GM18517 (cell line): Measurements from ENCODE around the gene WDR93.

ENCODE experiments used
- ATAC-seq: cut with Tn5 transposase; IDR thresholded peaks from one replicate; pipeline ENCODE4 v1.9.1; 2021; ENCODE audit warnings: mild to moderate bottlenecking, moderate library complexity; ENCODE audit not compliant: unreplicated experiment

WDR93 gene

GRCh38 chr15:89662893-89663626 is 27.6 kb upstream of the WDR93 start:
- no peak for ATAC-seq

DNA sequence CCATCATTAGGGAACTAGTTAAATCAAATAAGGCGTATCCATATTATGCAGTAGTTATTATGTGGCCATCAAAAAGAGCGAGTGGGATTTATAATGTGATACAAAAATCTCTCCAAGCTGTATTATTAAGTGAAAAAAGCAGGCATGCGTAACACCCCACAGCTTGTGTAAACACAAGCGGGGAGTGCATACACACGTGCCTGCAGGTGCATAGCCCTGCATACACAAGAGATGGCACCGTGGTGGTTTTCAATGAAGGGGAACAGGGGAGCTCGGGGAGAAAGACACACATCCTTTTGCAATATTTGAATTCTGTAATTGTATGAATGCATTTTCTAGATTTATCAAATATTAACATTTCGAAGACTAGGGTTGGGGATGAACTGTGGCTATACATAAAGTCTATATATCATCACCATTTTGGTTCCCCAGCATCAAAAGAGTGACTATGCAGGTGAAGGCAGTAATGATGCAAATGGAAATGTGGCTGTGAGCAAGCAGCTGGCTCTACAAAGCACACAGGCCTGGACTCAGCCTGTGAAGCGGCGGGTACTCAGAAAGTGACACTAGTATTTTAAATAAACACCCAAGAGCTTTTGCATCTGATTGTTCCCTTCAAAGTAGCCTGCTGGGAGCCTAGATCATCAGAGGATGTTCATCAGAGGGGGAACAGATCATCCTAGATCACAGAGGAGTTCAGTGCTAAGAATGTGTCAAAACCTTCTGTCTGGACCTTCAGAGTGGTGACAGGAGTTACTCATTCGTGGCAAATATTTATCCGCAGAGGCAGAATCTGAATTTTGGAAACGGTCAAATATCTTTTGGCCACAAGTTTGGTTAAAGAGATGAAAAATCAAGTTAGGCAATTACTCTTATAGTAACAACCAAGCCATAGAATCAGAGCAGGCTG is 25.9 kb upstream of the WDR93 start:
- no peak for ATAC-seq

GRCh38 chr15:89665449-89666181 is 25.0 kb upstream of the WDR93 start:
- ATAC-seq: no peak

DNA sequence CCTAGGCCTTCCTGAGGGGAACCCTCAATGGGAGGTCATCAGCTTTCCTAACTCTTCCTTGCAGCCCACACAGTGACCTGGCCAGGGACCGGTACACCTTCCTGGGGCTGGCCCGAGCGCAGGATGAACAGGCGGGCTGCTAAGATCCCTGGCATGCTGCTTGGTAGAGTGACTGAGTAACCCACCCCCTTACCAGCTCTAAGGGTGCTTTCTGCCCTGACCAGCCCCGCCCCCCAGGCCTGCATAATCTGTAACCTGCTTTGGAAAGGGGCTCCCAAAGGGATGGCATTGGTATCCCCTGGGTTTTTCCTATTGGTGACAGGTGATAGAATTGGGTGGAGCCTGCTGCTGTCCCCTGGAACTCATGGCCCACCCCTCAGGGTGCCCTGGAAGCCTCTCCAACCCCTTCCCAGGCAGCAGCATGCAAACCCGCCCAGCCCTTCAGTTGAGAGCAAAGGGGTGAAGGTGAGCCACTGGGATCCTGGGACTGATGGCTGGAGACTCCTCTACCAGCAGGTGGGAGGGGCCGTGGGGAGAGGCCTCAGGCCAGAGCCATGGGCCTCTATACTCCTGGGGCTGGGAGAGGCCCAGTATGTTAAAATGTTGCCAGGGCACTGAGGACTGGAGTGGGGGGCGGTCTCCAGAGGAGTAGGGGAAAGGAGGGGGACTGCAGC is 24.3 kb upstream of the WDR93 start:
- ATAC-seq: no peak

DNA sequence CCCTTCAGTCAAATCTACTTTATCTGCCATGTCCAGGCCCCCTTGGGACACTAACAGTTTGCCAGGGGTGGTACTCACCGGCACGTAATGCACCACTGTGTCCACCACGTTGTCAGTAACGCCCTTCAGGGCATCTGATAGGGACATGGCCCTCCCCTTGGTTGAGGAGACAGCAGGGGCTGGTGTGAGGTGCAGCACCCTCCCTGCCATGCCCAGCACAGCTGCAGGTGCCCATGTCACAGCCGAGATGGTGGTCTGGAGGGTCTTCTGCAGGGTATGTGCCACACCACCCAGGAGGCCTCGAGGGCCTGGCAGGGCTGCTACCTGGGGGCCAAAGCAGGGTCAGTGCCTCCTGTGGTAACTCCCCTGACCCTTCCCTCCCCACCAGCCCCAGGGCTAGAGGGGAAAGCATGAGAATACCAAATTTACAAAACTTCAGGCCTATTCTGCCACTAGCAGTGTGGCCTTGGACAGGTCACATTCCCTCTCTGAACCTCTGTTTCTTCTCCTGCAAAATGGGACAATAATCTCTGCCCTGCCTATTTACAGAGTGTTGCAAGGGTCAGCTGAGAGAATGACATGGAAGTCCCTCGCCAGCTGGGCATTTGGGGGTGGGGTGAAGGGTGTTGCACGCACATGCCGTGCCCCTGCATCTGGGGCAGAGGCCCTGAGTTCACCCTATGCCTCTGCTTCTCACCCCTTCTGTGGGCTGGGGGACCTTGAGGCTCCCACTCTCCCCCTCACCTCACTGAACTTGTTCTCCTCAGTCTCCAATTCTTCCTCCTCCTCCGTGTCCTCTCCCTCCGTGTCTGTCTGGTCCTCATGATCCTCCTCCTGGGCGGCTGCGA is 23.5 kb upstream of the WDR93 start:
- no peak for ATAC-seq

DNA sequence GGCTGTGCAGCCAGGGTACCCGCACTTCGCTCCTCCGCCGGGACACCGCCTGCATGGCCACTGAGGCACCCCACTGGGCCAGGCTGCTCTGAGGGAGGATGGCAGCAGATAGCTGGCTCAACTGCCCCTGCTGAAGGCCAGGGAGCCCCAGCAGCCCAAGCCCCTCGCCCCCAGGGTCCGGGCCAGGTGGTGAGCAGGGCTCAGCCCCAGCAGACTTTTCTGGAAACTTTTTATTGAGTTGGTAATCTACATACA is 23.0 kb upstream of the WDR93 start:
- no peak for ATAC-seq

DNA sequence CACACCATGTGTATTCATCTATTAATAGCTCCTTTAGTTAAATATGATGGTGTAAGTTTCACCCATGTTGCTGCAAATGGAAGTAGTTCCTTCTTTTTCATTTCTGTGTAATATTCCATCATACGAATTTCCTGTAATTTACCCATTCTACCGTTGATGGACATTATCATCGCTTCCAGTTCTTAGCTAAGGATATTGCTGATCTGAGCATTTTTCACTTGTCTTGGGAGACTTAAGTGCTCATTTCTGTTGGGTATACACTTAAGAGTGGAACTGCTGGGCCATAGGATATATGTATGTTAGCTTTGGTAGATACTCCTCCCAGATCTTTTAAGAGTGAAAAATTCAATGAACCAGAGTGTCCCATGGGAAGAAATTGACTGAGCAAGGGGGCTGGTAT is 22.4 kb upstream of the WDR93 start:
- no peak for ATAC-seq

DNA sequence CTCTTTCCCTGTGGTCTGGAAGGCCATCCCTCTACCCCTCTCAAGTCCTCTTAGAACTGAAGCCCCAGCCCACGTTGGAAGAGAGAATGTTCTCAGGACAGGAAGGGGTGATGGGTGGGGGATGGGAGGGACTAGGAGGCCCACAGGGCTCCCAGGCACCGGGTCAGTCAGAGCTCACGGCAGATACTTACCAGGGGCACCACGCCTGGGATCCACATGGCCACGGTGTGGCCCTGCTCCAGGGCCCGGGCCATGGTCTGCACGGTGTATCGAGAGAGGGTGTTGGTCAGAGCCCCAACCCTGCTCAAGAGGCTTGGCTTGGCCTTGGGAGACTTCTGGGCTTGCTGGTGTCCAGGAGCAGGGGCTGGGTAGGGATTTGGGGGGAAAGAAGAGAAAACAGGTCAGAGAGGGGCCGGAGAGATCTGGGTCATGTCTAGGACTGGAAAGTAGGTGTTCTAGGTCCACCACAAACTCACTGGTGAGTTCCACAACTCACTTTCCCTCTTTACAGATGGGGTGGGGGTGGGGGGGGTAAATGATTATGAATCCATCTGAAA is 21.2 kb upstream of the WDR93 start:
- no peak for ATAC-seq

- no peak for ATAC-seq
Measured at GRCh38 chr15:89669941-89670340, 20.7 kb upstream of the WDR93 start.

DNA sequence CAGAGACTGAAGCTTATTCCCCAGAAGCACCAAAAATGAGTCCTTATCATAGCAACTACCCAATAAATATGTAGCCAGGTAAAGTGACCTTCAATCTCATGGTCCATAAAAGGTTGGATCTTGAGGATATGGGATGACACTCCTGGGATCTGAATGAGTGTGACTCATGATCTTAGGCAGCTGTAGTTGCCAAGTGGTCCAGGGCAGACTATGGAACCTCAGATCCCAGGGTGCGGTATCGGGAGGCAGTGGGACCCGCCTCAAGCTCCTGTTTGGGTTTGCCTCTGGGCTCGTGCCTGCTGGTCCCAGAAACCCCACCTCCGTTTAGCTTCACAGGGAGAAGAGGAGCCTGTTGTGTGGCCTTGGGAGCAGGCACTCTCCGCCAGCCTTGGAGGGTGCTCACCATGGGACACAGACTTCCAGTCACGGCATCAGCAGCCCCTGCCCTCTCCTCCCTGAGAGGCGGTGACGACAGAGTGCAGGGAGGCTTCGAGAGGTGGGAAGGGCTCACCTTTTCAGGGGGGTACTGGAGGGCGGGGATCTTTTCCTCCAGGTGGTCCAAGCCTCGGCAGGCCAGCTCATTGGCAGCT is 19.5 kb upstream of the WDR93 start:
- ATAC-seq: no peak

GRCh38 chr15:89671687-89672086 is 18.9 kb upstream of the WDR93 start:
- ATAC-seq: no peak

- no peak for ATAC-seq
Measured at GRCh38 chr15:89672221-89673164, 18.1 kb upstream of the WDR93 start.

GRCh38 chr15:89673165-89673512 is 17.5 kb upstream of the WDR93 start:
- no peak for ATAC-seq

- no peak for ATAC-seq
Measured at GRCh38 chr15:89674526-89674925, 16.1 kb upstream of the WDR93 start.

DNA sequence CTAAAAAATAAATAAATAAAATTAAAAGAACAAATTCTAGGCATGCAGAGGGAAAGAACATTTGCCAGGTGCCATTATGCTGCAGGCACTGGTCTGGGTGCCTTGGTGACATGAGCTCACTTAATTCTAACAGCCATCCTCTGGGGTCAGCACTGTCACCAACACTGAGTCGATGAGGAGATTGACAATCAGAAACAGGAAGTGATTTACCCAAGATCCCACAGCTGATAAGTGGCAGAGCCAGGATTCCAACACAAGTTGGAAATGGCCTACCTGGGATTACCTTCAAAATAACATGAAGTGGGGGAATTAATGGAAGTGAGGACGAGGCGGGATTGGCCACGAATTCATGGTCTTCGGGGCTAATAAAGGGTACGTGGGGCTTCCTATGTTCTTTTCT is 15.0 kb upstream of the WDR93 start:
- ATAC-seq: no peak

- no peak for ATAC-seq
Measured at GRCh38 chr15:89677381-89677780, 13.2 kb upstream of the WDR93 start.

DNA sequence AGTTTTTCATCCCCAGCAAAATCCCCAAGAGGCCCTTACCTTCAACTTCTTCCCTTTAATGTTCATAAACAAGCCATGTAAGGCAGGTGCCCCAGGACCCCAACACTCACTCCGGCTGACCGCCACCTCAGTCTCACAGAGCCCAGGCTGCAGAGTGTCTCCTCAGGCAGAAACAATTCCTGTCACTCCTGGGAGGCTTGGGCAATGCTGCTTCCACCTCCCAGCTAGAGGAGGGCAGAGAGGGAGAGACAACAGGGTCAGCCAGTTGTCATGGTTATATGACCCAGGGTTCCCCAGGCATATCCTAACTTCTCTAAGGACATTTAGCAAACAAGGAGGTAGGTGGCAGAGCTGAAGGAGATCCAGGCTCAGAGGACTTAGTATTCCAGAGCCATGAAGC is 11.4 kb upstream of the WDR93 start, which contains the start of gene PLIN1:
Gene PLIN1, minus strand, starts transcription at position 156 of the 400 bp plus-strand sequence. CDS start 1,878 bp downstream, outside the sequence.
- no peak for ATAC-seq

- no peak for ATAC-seq
Measured at GRCh38 chr15:89680282-89680873, 10.2 kb upstream of the WDR93 start.
